GM12891 (cell line): ENCODE measurements around the gene TTL. TPM values are rescaled to one million over a fixed set of nuclear protein-coding genes. Genes with fewer than 3 reads are reported as not detected.
"Not testable (repeated sequence)": the region's sequence is repeated elsewhere in the genome, so short reads cannot be mapped to it uniquely, and the experiment has no call there.

Experiments
- DNase-seq: peaks from one replicate; pipeline ENCODE4 v3.0.0; 2011; ENCODE audit warnings: low spot score; ENCODE audit not compliant: insufficient read length
- FAIRE-seq: peaks from 2 replicates; lab custom pipeline; 2011; peaks lifted over from hg19 to GRCh38; lab: Jason Lieb, UNC
- PAX5 ChIP-seq: IDR thresholded peaks from 2 replicates; pipeline ENCODE4 v1.6.1; 2011; ENCODE audit warnings: low read length, moderate library complexity, mild to moderate bottlenecking; ENCODE audit not compliant: insufficient read depth, severe bottlenecking
- POLR2A ChIP-seq: IDR thresholded peaks from 2 replicates; pipeline ENCODE4 v1.6.1; 2011; ENCODE audit warnings: low read depth, low read length, control low read depth
- POLR2AphosphoS5 ChIP-seq: IDR thresholded peaks from 2 replicates; pipeline ENCODE4 v1.6.1; 2011; ENCODE audit warnings: low read depth, low read length, control low read depth
- POU2F2 ChIP-seq: IDR thresholded peaks from 2 replicates; pipeline ENCODE4 v1.6.1; 2011; ENCODE audit warnings: low read depth, mild to moderate bottlenecking, control low read depth, low read length, moderate library complexity
- SPI1 ChIP-seq: IDR thresholded peaks from 2 replicates; pipeline ENCODE4 v1.6.1; 2011; ENCODE audit warnings: low read depth, low read length, control low read depth
- TAF1 ChIP-seq: IDR thresholded peaks from 2 replicates; pipeline ENCODE4 v1.6.1; 2011; ENCODE audit warnings: low read depth, low read length, control low read depth
- polyA plus RNA-seq: library from polyadenylated mRNA; unstranded; fragments of >200 nt; gene quantifications from one replicate; pipeline ENCODE4 v1.2.1, GENCODE V29; 2012; ENCODE audit warnings: low read depth, missing spikeins, inconsistent platforms; ENCODE audit not compliant: missing spikeins

The TTL gene
- 6.1 TPM for polyA plus RNA-seq

DNA sequence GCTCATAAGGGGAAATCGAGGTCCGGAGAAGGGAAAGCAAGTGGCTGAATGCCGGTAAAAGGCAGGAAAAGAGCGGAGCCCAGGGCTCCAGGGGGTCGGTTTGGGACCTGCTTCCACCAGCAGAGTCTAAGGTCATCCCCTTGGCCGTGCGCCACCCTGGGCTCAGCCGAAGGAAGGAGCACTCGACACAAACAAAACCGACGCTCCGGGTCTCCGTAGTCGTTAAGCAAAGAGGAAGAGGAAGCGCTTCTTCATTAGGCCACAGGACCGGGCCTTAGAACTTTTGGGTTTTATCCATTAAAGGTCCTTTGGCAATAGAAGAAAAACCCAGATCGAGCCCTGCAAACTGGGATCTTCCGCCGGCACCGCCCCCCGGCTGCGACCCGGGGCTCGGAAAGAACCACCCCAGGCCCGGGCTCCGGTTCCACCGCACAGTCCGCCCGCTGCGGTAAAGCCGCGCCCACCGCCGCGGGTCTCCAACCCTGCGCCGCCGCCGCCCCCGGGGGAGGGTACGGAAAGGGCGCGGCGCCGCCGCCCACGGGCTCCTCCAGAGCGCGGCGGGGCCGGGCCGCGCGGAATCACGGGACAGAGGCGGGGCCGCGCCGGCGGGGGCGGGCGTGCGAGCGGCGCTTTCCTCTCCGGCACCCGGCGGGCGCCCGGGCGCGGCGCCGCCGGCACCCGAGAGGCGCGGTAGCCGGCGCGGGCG, at the start of gene TTL:
TTL (plus strand) TSS at position 629 of the 706 bp plus-strand sequence. CDS start 189 bp downstream, outside the sequence.
- TF ChIP-seq PAX5 (peak; percentile 42), POU2F2 (no peak), SPI1 (peak; percentile 54), TAF1 (no peak), POLR2A (no peak)
- FAIRE-seq: peak; percentile 50

DNA sequence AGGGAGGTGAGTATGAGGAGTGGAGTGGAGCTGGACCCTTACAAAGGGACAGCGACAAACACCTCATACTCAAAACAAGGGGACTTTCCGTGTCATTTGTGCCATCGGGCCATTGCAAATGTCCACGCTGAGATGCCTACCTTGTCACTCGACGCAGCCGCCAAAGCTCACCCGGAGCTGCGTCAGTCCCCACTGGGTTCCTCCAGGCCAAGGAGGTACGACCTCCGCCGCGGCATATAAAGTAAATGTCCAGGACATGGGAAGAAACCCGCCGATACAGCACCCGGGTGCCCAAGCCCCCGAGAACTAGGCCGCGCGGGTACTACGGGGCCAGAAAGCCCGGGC, 49.6 kb upstream of the TTL start:
- FAIRE-seq, DNase-seq: not testable (repeated sequence)

More for the DNA sequence above, at the start of gene TTL:
- DNase-seq: peak; percentile 79

DNA sequence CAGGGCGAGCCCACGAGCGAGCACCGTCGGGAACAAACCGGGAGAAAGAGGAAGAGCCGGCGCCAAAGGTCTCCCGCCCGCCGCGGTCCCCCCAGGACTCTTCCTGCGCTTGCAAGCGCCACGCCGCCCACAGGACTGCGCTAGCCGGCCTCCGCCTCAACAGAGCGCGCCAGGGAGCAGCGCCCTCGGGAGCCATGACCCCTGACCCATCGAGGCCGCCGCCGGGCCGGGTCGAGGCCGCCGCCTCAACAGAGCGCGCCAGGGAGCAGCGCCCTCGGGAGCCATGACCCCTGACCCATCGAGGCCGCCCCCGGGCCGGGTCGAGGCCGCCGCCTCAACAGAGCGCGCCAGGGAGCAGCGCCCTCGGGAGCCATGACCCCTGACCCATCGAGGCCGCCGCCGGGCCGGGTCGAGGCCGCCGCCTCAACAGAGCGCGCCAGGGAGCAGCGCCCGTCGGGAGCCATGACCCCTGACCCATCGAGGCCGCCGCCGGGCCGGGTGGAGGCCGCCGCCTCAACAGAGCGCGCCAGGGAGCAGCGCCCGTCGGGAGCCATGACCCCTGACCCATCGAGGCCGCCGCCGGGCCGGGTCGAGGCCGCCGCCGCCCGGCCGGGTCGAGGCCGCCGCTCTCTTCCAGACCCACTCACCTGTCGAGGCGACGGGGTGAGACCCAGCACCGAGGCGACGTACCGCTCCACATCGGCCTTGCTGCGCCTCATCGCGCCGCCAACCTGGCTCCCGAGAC, 49.0 kb upstream of the TTL start:
- DNase-seq, FAIRE-seq: not testable (repeated sequence)

GRCh38 chr2:112433480-112433879, 48.5 kb upstream of the TTL start, which contains the start of gene RGPD8:
RGPD8 (minus strand) TSS chr2:112433645; CDS start chr2:112433453, 192 bp downstream.
- FAIRE-seq, DNase-seq: not testable (repeated sequence)

- DNase-seq (no peak), FAIRE-seq (no peak)
- TF ChIP-seq SPI1: no peak
- TF ChIP-seq POLR2AphosphoS5: no peak
- TF ChIP-seq POU2F2: no peak
- no peak for TF ChIP-seq POLR2A
- no peak for TF ChIP-seq PAX5
Measured at GRCh38 chr2:112433932-112434730, 47.8 kb upstream of the TTL start.

GRCh38 chr2:112434890-112435715, 46.9 kb upstream of the TTL start:
- FAIRE-seq: not testable (repeated sequence)

DNA sequence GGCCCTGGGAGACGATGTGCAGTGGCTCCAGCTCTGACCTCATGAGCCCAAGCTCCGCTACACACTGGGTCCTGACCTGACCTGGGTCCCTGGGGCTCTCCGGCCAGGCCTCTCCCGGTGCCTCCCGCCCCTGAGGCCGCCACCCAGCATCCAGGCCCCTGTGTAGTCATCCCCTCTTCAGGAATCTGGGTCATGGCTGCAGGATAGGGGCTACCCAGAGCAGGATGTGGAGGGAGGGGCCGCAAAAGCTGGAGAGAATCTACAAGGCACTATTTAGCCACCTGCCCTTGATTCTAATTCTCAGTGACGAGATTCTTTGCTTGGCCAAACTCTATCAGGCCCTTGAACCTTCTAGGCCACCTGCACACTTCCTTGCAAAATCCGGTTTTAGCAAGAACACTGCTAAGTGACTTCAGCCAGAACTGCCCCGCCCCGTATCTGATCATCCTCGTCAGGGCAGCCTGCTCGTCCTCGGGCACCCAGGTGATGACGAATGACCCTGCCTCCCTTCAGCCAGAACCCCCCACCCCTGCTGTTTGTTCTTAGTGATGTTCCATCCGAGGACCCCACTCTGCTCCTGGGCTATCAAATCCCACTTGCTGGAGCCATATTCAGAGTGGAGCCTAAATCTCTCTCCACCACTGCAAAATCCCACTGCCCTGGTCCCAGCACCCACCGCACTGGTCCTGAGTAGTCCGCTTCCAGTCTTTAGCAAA, 46.1 kb upstream of the TTL start:
- not testable (repeated sequence) for DNase-seq

More at GRCh38 chr2:112434890-112435715, 46.9 kb upstream of the TTL start:
- not testable (repeated sequence) for DNase-seq

DNA sequence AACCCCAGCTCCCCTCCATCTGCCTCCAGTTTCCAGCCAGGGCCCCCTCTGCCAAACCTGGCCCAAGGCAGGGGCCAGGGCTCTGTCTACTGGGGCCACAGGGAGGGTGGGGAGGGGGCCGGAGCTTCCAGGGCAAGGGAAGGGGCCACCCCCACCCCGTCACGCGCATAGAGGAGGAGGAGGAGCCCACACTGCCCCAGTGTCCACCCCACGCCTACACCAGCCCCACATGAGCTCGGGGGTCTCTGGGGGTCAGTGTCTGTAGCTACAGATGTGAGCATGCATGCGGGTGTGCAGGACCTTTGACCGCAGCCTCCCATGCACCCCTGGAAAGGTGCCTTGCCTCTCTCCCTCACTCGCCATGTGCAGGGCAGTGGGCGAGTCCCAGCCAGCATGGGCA, 45.0 kb upstream of the TTL start:
- not testable (repeated sequence) for FAIRE-seq, DNase-seq

More for the DNA sequence above, 46.1 kb upstream of the TTL start:
- FAIRE-seq: not testable (repeated sequence)

DNA sequence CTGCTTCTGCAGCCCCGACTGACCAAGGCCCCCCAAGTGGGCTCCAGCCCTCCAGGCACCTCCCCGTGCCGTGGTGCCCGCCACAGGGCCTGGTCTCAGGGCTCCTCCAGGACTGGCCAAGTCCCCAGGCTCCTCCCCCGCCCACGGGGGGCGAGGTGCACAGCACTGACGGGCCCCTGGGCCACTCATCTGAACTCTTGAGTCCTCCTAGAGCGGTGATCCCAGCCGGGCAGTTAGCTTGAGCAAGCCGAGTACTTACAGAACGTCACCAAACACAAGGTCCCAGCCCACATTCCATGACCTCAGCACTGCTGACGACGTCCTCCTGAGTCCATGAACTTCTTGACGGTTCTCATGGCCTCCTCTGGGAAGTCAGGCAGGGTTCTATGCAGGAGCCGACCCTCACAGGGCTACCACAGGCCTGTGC, 44.5 kb upstream of the TTL start:
- not testable (repeated sequence) for DNase-seq, FAIRE-seq

GRCh38 chr2:112438603-112439261, 43.2 kb upstream of the TTL start:
- not testable (repeated sequence) for DNase-seq, FAIRE-seq

GRCh38 chr2:112444256-112444655, 37.7 kb upstream of the TTL start:
- not testable (repeated sequence) for FAIRE-seq, DNase-seq
